ENCODE data around the gene PEAR1.

The PEAR1 gene

DNA sequence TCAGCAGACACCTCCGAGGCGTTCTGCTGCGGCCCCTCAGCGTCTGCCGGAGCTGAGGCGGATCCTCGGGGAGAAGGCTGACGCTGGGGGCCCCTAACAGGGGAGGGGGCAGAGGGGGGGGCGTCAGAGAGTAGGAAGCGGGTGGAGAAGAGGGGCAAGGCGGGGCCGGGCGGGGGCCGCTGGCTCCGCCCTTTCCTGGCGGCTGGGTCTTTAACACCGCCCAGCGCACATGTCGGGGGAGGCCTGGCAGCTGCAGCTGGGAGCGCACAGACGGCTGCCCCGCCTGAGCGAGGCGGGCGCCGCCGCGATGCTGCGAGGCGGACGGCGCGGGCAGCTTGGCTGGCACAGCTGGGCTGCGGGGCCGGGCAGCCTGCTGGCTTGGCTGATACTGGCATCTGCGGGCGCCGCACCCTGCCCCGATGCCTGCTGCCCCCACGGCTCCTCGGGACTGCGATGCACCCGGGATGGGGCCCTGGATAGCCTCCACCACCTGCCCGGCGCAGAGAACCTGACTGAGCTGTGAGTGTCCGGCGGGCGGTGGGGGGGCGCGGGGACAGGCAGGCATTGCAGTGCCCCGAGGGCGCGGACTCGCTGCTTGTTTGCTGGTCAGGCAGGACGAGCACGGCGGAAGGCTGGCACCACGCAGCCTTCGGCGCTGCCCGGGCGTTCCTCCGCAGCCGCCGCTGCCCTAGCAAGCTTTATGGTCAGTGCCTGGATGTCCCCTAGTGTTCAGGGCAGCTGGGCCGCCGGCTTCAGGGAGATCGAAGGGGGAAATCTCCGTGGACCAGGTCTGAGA, 32.7 kb upstream of the PEAR1 start, which contains the start of gene NTRK1:
Gene NTRK1 (plus strand): TSS at position 238 of the 796 bp plus-strand sequence. CDS start 70 bp downstream, at position 308.
- DNase-seq (ENCODE audit: low read depth), result no peak

DNA sequence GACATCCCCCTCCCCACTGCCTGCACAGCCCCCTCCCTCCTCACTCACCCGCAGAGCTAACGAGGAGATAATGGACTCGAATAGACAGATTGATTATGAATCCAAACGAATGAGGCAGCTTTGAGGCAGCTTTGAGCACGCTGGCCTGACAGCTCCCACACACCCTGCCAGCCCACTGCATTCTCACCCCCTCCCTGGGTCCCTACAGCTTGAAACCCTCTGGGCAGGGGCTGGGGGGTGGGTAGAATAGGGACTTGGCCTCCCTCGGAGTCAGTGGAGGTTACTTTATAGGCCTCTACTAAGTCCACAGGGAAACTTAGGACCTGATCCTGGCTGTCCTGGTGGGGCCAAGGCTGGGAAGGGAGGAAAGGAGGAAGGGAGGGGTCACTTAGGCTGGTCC, 30.9 kb upstream of the PEAR1 start:
- no peak for DNase-seq (ENCODE audit: low read depth)

DNA sequence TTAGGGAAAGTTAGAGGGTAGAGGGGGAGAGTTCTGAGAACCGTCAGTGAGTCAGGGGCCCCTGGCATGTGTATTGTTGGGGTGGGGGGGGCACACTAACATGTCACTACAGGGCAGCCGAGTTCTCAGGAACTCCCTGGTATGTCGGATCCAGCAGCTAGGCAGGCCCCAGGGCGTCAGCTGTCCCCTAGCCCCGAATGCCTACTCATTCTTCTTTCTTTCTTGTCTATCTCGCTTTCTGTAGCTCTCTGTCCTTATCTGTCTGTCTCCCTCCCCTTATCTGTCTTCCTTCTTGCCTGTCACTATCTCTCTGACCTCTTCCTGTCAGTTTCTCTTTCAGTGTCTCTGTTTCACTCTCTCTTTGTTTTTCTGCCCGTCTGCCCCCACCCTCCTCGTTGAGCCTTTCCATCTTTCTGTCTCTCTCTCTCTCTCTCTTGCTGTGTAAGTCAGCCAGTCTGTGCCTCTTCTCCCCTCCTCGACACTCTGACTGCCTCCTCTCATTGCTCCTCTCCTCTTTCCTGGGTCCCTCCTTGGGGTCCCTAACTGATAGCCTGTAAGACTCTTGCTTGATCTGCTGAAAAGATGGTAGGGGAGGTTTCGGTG, 30.4 kb upstream of the PEAR1 start:
- no peak for DNase-seq (ENCODE audit: low read depth)

DNA sequence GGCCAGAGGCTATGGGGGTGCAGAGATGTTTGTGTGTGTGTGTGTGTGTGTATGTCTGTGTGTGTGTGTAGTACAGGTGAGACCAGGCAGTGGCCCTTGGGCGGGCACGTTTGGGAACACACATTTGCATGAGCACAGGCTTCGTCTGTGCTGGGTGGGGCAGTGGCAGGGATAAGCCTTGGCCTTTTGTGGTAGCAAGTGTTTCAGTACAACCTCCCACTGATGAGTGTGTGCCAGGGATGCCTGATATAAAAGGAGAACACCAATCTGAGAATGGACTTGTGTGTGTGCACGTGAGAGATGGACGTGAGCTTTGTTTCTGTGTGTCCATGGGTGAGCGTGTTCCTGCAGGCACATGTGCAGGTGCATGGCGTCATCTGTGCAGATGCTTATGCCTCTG, 29.9 kb upstream of the PEAR1 start:
- DNase-seq (ENCODE audit: low read depth), result no peak

DNA sequence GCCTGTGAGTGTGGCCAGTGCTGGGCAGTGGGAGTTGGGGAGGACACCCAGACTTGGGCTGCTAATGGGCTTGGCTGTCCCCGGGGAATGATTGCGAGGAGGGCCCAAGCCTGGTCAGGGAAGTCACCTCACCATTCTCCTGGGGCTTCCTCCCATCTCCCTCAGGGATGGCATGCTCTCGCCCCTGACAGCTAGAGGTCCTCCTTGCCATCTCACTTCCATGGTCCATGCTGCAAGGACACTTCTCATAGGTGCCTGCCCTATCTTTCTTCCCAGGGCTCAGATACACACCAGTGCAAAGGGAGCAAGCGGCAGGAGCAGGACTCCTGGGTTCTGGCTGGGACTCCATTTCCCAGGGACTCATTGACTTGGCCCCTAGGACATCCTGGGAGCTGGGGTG, 28.7 kb upstream of the PEAR1 start:
- no peak for DNase-seq (ENCODE audit: low read depth)

DNA sequence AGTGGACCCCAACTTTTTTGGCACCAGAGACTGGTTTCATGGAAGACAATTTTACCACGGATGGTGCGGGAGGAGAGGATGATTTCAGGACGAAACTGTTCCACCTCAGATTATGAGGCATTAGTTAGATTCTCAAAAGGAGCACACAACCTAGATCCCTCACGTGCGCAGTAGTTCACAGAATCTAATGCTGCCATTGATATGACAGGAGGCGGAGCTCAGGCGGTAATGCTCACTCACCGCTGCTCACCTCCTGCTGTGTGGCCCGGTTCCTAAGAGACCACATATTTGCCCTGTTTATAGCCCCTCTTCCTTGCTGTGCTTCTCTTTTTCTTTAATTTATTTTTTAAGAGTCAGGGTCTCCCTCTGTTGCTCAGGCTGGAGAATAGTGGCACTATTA, 28.3 kb upstream of the PEAR1 start:
- DNase-seq (ENCODE audit: low read depth), result no peak

DNA sequence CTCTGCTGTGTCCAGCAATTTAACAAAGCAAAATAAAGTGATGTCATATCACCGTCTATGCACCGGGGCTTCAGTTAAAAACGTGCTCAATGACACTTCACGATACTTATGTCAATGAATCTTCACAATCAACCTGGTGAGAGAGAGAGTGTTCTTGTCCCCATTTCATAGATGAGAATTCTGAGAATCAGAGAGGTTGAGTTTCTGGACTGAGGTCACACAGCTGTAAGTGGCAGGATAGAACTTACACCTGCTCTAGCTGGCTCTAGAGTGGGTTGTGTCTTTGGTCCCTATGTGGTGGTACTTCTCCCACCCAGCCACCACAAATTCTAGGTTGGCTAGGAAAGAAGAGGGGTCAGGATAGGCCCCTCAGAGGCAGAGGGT, 27.7 kb upstream of the PEAR1 start:
- no peak for DNase-seq (ENCODE audit: low read depth)

DNA sequence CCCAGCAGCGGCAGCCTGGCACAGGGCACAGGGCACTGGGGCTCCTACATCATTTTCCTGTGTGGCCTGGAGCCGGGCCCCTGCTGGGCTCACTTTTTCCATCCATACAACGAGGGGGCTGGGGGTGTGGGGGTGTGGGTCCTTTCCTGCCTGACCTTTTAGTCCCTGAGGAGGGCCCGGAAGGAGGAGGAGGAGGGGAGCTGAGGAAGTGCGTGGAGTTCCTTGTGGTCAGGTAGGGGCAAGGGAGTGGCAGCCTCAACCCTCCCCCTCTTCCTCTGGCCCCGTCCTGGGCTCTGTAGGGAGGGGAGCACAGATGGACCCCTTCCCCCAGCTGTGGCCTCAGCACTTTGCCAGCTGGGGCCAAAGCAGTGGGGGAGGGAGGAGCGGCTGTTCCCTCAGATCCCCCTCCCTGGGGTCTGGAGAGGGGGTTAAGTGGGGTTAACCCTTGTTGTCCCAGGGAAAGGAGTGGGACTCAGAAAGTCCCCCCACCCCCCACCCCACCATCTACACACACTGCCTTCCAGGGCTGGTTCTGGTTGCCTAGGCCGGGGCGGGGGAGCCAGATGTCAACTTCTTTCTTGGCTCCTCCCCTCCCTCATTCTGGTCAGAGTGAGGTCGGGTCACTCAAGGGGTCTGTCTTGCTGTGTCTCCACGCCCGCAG, 27.1 kb upstream of the PEAR1 start:
- DNase-seq (ENCODE audit: low read depth), result no peak

DNA sequence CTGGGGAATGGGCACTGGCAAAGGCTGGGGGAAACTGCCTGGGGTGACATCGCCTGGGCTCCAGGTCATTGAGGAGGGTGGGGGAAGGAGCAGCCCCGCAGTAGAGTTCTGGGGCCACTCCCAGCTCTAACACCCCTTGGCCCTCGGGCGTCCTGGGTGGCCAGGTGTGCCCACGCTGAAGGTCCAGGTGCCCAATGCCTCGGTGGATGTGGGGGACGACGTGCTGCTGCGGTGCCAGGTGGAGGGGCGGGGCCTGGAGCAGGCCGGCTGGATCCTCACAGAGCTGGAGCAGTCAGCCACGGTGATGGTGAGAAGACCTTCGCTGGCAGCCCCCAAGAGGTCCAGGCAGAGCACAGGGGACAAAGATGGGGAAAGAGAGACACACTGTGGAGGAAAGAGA, 25.2 kb upstream of the PEAR1 start:
- no peak for DNase-seq (ENCODE audit: low read depth)

DNA sequence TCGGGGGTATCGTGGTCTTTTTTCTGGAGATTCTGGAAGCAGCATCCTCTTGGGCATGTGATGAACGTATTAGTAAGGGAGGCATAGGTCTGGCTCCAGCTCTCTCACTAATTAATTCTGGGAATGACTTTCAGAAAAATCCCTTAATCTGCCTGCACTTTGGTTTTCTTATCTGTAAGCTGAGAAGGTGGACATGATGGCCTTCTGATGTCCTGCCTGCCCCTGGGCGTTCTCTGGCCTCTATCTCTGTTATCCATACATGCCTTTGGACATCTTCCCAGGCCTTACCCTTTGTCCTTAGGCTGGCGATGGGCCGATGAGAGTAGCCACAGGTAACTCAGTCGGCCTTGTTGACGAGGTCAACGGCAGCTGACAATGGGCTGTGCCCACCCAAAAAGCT, 24.1 kb upstream of the PEAR1 start:
- DNase-seq (ENCODE audit: low read depth), result no peak

DNA sequence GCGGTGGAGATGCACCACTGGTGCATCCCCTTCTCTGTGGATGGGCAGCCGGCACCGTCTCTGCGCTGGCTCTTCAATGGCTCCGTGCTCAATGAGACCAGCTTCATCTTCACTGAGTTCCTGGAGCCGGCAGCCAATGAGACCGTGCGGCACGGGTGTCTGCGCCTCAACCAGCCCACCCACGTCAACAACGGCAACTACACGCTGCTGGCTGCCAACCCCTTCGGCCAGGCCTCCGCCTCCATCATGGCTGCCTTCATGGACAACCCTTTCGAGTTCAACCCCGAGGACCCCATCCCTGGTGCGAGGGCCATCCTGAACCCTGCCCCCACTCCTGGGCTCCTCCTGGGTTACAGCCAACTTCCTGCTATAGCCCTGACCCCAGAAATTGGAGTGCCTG, 19.9 kb upstream of the PEAR1 start:
- no peak for DNase-seq (ENCODE audit: low read depth)

DNA sequence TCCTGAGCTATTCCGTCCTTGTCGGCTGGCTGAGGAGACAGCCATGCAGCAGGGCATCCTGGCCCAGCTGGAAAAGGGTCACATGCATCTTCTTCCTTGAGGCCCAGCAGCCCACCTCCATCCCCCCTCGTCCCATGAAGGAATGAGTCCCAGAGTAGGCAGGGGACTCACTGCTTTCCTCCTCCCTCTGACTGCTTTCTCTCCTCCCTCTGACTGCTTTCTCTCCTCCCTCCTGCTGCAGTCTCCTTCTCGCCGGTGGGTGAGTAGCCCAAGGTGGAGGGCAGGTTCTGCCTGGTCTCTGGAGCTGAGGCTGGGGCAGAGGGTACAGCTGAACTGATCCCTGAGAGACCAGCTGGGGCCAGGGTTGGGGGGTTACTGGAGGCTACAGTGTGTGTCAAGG, 19.4 kb upstream of the PEAR1 start:
- DNase-seq (ENCODE audit: low read depth), result no peak

DNA sequence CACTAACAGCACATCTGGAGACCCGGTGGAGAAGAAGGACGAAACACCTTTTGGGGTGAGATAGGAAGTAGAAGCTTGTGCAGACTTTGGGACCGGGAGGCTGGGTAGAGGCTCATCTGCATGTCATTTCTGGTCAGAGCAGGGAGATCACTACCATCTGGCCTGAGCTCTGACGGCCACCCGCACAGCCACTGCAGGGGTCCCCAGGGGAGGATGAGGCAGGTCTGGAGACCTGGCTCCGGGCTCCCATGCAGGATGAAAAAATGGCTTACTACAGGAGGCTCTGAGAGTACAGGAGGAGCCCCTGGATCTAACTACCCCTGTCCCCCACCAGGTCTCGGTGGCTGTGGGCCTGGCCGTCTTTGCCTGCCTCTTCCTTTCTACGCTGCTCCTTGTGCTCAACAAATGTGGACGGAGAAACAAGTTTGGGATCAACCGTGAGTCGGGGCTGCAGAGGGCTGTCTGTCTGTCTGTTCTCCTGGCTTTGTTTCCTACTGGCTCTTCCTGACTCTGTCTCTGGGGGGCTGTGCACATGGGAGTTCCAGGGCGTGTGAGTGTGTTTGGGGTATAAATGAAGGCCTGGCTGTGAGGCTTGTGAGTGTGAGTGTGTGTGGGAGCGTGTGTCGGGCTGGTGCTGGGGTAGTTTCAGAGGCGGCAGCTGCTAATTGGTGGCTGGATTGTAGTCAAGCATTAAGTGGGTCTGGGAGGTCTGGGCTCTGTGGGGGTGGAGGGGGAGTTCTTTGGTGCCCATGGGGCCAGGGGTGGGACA, 18.8 kb upstream of the PEAR1 start:
- DNase-seq (ENCODE audit: low read depth), result no peak

DNA sequence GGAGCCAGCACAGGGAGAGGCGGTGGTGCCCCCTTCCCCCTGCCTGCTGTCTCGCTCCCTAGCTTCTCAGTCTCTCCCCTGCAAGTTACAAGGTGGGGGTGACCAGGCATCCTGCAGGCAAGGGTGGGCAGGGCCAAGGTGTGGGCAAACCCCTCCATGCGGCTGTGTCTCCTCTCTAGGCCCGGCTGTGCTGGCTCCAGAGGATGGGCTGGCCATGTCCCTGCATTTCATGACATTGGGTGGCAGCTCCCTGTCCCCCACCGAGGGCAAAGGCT, 18.2 kb upstream of the PEAR1 start:
- DNase-seq (ENCODE audit: low read depth), result no peak

DNA sequence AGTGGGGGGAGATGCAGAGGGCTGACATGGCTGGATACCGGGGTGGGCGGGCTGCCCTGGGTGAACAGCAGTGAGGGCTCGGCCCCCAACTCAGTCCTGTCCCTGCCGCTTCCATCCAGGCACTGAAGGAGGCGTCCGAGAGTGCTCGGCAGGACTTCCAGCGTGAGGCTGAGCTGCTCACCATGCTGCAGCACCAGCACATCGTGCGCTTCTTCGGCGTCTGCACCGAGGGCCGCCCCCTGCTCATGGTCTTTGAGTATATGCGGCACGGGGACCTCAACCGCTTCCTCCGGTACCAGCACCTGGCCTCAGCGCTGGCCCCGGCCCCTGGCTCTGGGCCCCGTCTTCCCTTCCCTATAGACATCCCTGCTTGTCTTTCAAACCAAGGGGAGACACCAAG, 17.2 kb upstream of the PEAR1 start:
- DNase-seq (ENCODE audit: low read depth), result no peak

DNA sequence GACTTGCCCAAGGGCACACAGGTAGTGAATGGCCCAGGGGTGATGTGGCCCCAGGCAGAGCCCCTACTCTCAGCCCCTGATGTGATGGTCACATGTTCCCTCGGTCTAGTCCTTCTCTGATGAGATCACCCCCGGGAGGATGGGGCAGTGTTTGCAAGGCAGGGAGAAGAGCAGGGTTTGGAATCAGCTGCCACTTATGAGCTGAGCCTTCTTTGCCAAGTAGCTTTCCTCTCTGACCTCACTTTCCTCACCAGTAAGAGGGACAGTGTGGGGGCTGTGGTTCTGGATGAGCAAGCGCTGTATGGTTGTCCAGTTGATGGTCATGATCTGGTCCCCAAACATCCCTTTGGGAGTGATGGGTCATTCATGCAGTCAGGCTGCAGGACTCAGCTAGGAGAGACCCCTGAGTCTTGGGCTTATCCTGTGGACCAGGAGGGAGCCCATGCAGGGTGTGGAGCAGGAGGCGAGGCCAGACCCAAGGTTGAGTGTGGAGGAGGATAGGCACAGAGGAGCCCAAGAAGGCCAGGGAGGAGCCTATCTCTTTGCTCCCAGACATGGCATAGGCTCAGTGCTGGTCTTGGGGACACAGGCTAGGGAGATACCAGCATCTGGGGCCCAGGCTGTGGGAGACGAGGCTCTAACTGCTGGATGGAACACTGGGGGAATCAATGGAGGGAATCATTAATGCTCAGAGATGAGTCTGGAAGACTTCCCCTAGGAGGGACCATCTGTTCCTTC, 15.9 kb upstream of the PEAR1 start:
- DNase-seq (ENCODE audit: low read depth), result no peak

DNA sequence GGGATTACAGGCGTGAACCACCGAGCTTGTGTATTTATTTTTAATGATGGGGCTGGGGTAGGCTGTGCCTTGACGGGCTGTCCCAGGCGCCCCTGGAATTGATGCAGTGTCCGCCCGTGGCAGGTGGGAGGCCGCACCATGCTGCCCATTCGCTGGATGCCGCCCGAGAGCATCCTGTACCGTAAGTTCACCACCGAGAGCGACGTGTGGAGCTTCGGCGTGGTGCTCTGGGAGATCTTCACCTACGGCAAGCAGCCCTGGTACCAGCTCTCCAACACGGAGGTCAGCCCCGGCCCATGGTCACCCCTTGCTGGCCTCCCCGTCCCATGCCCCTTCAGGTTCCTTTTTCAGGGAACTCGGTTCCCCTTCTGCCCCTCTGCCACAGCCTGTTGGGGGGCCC, 13.6 kb upstream of the PEAR1 start:
- no peak for DNase-seq (ENCODE audit: low read depth)

DNA sequence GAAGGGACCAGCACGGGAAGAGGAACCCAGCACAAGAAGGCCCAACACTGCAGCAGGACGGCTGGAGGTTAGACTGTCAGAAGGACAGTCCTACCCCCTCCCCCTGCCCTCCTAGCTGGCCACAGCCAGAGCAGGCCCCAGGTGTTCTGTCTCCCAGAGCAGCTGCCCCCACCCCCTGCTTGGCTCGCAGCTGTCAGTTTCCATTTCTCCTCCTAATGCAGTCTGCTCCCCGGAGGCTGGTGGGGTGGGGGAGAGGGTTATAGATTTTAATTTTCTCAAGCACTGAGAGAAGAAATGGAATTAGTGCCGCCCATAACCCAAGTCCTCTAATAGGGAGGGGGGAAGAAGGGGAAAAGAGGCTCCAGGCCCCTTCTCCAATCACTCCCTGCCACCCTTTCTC, 13.0 kb upstream of the PEAR1 start:
- no peak for DNase-seq (ENCODE audit: low read depth)

DNA sequence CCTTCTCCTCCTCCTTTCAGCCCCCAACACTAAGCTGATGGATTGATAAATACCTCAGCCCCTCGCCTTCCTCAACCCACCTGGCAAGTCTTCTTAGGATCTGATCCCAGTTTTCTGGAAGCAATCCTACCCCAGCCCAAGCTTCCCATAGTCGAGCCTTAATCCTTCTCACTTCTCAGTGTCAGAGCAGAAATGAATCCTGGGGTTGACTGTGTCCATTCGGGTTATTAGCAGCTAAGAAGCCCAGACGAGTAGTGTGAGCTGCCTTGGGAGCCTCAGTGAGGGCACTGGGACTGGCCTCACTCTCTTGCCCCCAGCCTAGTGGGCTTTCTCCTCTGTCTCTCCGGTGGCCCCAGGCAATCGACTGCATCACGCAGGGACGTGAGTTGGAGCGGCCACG, 12.4 kb upstream of the PEAR1 start:
- DNase-seq (ENCODE audit: low read depth), result no peak

DNA sequence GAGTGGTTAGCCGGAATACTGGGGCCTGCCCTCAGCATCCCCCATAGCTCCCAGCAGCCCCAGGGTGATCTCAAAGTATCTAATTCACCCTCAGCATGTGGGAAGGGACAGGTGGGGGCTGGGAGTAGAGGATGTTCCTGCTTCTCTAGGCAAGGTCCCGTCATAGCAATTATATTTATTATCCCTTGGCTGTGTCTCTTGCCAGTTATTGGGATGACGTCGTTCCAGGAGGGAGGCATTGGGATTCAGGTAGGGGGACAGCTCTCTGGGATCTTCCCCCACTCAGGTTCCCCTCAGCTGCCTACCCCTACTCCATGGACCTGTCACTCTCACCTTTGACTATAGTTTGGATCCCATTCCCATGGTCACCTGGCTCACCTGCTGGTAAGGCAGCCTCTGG, 11.9 kb upstream of the PEAR1 start:
- no peak for DNase-seq (ENCODE audit: low read depth)

DNA sequence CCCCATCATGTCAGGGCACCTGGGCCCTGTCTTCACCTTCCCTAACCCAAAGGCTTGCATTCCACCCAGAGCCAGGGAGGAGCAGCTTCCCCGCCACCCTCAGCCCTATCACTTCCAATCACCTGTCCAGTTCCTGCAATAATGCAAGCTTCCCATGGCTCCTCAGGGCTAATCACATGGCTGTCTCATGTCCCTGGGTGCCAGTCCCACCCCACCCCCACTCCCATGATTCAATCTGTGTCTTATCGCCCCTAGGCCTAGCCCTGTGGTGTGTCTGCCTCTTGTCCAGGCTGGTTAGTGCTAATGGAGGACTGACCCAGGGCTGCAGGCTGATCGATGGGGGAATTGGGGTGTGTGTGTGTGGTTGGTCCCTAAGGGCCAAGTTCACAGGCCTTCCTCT, 11.0 kb upstream of the PEAR1 start:
- DNase-seq (ENCODE audit: low read depth), result no peak

DNA sequence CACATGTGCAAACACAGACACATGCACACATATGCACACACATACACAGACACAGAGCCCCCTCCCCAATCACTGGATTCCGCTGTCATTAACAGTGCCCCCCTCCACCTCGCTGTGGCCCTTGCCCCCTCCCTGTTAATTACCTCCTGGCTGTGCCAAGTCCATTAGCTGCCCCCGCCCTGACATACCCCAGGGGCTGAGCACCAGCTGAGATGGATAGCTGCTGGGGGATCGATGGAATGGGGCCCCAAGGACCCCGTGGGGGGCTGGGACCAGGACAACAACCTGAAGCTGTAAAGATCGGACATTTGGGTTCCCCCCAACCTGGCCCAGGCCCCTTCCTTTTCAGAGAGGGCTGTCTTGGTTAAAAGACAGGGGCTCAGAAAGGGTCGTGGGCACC, 9.6 kb upstream of the PEAR1 start:
- no peak for DNase-seq (ENCODE audit: low read depth)

Data from fibroblast of the conjunctiva (primary cell).